HG03064 (cell line): Measurements from ENCODE around the gene NAALADL2.
"Not testable (repeated sequence)": the region's sequence is repeated elsewhere in the genome, so short reads cannot be mapped to it uniquely, and the experiment has no call there.

Experiments
- ATAC-seq: cut with Tn5 transposase; IDR thresholded peaks from one replicate; pipeline ENCODE4 v1.9.1; 2021; ENCODE audit warnings: low read depth; ENCODE audit not compliant: unreplicated experiment

The NAALADL2 gene

GRCh38 chr3:175118382-175118941 is 259.3 kb downstream of the NAALADL2 start:
- no peak for ATAC-seq

DNA sequence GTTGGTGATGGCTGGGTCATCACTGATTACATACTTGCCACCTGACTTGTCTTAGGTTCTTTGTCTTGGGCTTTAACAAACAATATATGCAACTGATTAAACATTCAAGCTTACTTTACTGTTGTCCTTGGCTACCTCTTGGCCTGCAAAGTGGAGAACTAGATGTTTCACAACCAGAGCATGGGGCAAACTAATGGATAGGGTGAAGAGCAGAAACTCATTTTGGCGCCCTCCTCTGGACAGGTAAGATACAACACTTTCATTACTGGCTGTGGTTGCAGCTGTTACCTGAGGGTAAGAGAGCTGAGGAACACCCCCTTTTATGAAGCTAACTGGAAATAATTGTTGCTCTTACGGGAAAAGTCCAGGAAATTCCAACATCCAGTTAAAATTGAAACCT is 262.1 kb downstream of the NAALADL2 start:
- ATAC-seq, result no peak

- ATAC-seq, result no peak
These were observed 268.0 kb downstream of the NAALADL2 start for GRCh38 chr3:175127075-175127662.

GRCh38 chr3:175129126-175129525 is 270.0 kb downstream of the NAALADL2 start:
- ATAC-seq, result no peak

- no peak for ATAC-seq
These were observed 270.4 kb downstream of the NAALADL2 start for GRCh38 chr3:175129571-175129970.

DNA sequence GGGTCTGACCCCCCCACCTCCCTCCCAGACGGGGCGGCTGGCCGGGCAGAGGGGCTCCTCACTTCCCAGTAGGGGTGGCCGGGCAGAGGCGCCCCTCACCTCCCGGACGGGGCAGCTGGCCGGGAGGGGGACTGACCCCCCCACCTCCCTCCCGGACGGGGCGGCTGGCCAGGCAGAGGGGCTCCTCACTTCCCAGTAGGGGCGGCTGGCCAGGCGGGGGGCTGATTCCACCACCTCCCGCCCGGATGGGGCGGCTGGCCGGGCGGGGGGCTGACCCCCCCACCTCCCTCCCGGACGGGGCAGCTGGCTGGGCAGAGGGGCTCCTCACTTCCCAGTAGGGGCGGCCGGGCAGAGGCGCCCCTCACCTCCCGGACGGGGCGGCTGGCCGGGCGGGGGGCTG is 272.7 kb downstream of the NAALADL2 start:
- not testable (repeated sequence) for ATAC-seq

- ATAC-seq, result not testable (repeated sequence)
These were observed 273.6 kb downstream of the NAALADL2 start for GRCh38 chr3:175132706-175133105.

DNA sequence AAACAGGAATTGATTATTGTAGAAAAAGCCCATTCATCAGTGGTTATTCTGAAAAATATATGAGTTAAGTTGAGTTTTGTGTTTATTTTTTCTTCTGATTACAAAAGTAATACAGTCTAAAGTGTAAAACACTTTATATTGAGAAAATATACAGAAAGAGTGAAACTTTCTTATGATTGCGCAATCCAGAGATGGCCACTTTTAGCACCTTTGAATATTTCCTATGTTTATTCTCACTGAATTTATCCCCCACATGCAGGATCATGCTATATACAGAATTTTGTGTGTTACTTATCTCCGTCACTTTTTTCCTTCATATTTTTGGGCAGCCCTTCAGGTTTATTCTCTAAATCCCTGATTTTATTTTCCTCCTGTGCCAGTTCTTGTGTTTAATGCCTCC is 285.2 kb downstream of the NAALADL2 start:
- ATAC-seq, result no peak

- ATAC-seq, result no peak
These were observed 287.1 kb downstream of the NAALADL2 start for GRCh38 chr3:175146258-175146657.

DNA sequence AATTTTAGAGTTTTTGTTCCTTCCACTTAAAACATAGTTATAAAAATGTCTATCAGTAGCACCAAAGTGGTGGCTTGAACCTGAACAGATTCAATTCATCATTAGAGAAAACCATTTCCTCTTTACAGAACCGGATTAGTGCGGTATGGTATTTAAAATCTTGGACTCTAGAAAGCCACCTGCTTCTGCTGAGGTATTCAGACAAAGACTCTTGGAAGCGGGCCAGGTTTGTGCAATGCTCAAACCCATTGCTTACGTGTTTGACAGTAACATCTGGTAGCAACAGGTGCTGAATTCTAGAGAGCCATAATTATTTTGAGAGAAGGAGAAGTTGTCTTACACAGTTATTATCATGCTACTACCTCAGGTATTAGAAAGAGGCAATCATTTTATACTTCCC is 290.5 kb downstream of the NAALADL2 start:
- ATAC-seq, result no peak

GRCh38 chr3:175150812-175151401 is 291.8 kb downstream of the NAALADL2 start:
- ATAC-seq, result no peak

DNA sequence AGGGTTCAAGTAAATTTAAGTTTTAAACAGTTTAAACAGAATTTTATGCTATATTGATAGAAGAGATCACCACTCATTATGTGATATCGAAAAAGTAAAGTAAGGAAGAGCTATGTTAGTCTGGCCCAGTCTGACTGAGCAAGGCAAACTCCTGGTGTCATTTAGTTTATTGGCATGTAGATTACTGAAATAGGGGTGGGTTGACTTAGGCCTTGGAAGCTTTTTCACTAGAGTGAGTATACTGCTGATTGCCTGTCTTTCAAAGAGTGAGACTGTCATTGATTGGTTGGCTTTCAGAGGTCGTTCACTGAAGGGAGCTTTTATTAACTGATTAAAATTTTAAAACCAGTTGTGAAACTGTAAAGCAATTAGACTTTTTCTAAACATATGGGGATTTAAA is 294.5 kb downstream of the NAALADL2 start:
- ATAC-seq, result no peak

GRCh38 chr3:175155172-175155571 is 296.0 kb downstream of the NAALADL2 start:
- ATAC-seq, result no peak

- no peak for ATAC-seq
These were observed 300.1 kb downstream of the NAALADL2 start for GRCh38 chr3:175159202-175159601.

GRCh38 chr3:175161291-175161690 is 302.2 kb downstream of the NAALADL2 start:
- no peak for ATAC-seq

DNA sequence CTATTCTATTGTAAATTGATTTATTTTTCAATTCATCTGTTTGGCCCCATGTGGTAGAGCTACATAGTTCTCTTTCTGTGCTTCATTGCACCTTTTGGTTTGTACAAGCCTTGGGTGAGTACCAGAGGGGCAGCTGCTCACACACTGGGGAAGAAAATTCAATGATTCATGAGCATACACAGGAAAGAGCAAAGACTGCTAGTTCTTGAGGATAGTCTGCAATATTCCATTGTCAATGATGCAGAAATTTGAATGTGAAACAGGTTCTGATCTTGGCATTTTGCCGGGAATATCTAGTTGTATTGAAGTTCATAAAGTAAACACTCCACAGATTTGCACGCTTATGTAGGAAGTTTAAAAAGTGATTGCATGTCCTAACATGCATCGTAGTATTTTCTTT is 304.6 kb downstream of the NAALADL2 start:
- ATAC-seq, result no peak

- ATAC-seq, result not testable (repeated sequence)
These were observed 314.0 kb downstream of the NAALADL2 start for GRCh38 chr3:175173117-175173516.

- ATAC-seq, result no peak
These were observed 317.4 kb downstream of the NAALADL2 start for GRCh38 chr3:175176556-175176955.

- ATAC-seq, result no peak
These were observed 319.9 kb downstream of the NAALADL2 start for GRCh38 chr3:175179055-175179454.

GRCh38 chr3:175184392-175184791 is 325.3 kb downstream of the NAALADL2 start:
- ATAC-seq, result no peak

DNA sequence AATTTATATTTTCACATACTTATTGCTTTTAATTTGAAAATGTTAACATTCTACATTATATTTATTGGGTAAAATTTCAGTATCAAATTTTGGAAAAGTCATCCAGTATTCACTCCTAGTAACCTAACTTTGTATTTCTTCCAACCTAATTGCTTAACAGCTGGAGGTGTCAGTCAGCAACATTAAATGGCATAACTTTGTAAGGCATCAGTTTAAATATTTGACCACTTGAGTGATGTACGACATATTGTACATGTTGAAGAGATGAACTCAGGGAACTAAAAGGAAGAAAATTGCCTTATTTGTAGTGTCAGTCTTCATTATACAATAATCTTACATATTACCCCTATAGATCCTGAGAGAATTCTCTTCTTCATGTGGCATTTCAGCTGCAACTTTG is 326.8 kb downstream of the NAALADL2 start:
- ATAC-seq, result no peak

GRCh38 chr3:175186511-175186910 is 327.4 kb downstream of the NAALADL2 start:
- no peak for ATAC-seq
